BLaER1 (cell line): ENCODE data around the gene RRAGC.

ENCODE experiments used
- H3K27ac ChIP-seq: shearing (Covaris generic); formaldehyde crosslinking; 2 replicates; pipeline ENCODE4 v1.8.1; 2022
- H3K27me3 ChIP-seq: shearing (Covaris generic); formaldehyde crosslinking; 2 replicates; pipeline ENCODE4 v1.8.1; 2022
- H3K36me3 ChIP-seq: shearing (Covaris generic); formaldehyde crosslinking; 2 replicates; pipeline ENCODE4 v1.8.1; 2022
- H3K4me1 ChIP-seq: shearing (Covaris generic); formaldehyde crosslinking; 2 replicates; pipeline ENCODE4 v1.8.1; 2022
- H3K4me2 ChIP-seq: shearing (Covaris generic); formaldehyde crosslinking; 2 replicates; pipeline ENCODE4 v1.8.1; 2022
- H3K4me3 ChIP-seq: shearing (Covaris generic); formaldehyde crosslinking; 2 replicates; pipeline ENCODE4 v1.8.1; 2022
- H3K9ac ChIP-seq: shearing (Covaris generic); formaldehyde crosslinking; 2 replicates; pipeline ENCODE4 v1.8.1; 2022
- H3K9me3 ChIP-seq: shearing (Covaris generic); formaldehyde crosslinking; 2 replicates; pipeline ENCODE4 v1.8.1; 2022
- H4K20me1 ChIP-seq: shearing (Covaris generic); formaldehyde crosslinking; 2 replicates; pipeline ENCODE4 v1.8.1; 2022
- Cebpa-rat ChIP-seq: shearing (Covaris generic); IDR thresholded peaks from 2 replicates; pipeline ENCODE4 v1.8.1; 2022

Gene RRAGC

DNA sequence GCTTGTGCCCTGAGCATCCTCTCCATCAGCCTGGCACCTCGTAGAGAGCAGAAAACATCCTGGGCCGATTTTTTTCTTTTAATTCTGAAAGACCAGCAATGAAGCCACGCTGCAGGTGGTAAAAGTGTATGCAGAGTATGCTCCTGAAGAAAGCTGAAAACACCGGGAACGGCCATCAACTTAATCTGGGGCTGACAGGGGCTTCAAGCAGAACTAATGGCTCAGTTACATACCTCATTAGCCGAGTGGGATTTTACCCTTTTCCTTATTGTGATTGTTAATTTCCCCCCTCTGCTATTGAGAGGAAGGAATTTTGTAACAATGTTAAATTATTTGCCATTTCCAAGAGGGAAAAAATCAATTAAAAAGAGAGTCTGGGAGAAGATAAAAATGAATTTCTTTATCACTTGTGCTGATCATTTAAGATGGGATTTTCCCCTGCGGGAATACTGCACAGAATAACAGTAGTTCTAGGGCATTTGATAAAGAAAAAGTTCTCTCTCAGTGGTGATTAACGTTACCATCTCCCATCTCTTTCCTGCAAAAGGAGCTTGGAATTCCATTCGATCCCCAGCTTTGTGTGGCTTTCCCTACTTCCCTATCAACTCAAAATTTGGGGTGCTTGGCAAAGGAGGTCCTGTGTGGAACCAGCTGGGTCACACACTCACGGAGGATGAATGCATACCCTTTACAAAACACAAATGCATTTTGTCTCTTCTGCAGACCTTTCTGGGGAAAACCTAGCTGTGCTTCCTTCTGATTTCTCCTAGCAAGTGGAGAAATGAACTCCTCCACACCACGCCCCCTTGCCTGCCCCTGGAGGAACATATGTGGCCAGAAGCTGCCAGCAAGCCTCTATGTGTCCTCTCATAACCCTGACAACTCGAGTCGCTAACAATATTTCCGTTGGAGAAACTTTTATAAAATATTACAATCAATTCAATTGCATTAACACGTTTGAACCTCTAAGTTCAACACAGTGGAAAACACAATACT is 70.9 kb downstream of the RRAGC start:
- Histone ChIP-seq H4K20me1 (no peaks in the 10 kb centered on the region), H3K9me3 (peaks cover 11% of the 10 kb centered on the region), H3K27me3 (no peaks in the 10 kb centered on the region), H3K4me1 (peaks cover 47% of the 10 kb centered on the region), H3K9ac (no peak overlapping the region), H3K4me3 (no peak overlapping the region), H3K4me2 (peak overlapping the region; percentile 38), H3K27ac (no peak overlapping the region), H3K36me3 (no peaks in the 10 kb centered on the region)
- TF ChIP-seq Cebpa-rat = no peak
